Mucosa of descending colon (tissue), 3 donors: Measurements from ENCODE around the gene ICAM1. TPM values are rescaled to one million over a fixed set of nuclear protein-coding genes. Genes with fewer than 3 reads are reported as not detected.

Experiments used
- ATAC-seq: fragments of 200-7000 bp; cut with Tn5 transposase; one replicate; pipeline ENCODE4 v1.9.1; 2020; ENCODE audit warnings: mild to moderate bottlenecking, moderate library complexity
- DNase-seq, 3 donors: peaks; one replicate each; pipeline ENCODE4 v3.0.0-alpha.2; 2020
- H3K36me3 ChIP-seq: fragments of 200-600 bp; one replicate; pipeline ENCODE4 v1.8.0; 2021; ENCODE audit warnings: low read depth, mild to moderate bottlenecking
- H3K4me1 ChIP-seq: fragments of 200-600 bp; one replicate; pipeline ENCODE4 v1.8.0; 2021; ENCODE audit warnings: low read depth, mild to moderate bottlenecking
- H3K4me3 ChIP-seq: fragments of 200-600 bp; one replicate; pipeline ENCODE4 v1.8.0; 2021; ENCODE audit warnings: mild to moderate bottlenecking
- H3K9me3 ChIP-seq: fragments of 200-600 bp; one replicate; pipeline ENCODE4 v1.8.0; 2021; ENCODE audit warnings: mild to moderate bottlenecking
- intact Hi-C, 2 donors: fragments of 100-400 bp; cut with DNase I in 1 of 2; cut with micrococcal nuclease in 1 of 2; formaldehyde crosslinking; loops; one replicate each; pipeline versions ENCODE4 v1.11.0 to v1.11.1; 2022; cut with DNase I, micrococcal nuclease
- microRNA-seq: library from miRNA; unstranded; fragments of <30 nt; microRNA quantifications from one replicate; pipeline ENCODE4, GENCODE V29; 2019
- total RNA-seq, 3 donors: library from RNA; stranded (reverse); fragmentation: NEBNext Ultra II Directional in 2 of 3; extraction: Animal tissue kit (Norgen Biotek cat#: 25700) in 2 of 3; gene quantifications; one replicate each; pipeline versions ENCODE4 v1.2.1 to v1.2.4, GENCODE V29; 2021 to 2023
- TF ChIP-seq, protein P1 (sequence below): fragments of 200-600 bp; IDR thresholded peaks from one replicate; pipeline ENCODE4 v1.8.0; 2022; ENCODE audit warnings: antibody characterized with exemption, mild to moderate bottlenecking
- donor health status: DM: no; HTN: no; CAD: no; lungs with moderate emphysema.
- donor health status: DM: no; HTN: no; CAD: no.
- donor health status: DM: no; HTN: yes; CAD: no.

ICAM1 gene
- total RNA-seq, 3 donors from 2014 or later = 10.7 to 13.9 (median 13.4) TPM

GRCh38 chr19:10333758-10334587 lies 63.1 kb downstream of the ICAM1 start:
- intact Hi-C loops = no loop called here
- H3K36me3 ChIP-seq = peaks cover 3% of the 10 kb centered on the region
- TF ChIP-seq, protein P1, sequence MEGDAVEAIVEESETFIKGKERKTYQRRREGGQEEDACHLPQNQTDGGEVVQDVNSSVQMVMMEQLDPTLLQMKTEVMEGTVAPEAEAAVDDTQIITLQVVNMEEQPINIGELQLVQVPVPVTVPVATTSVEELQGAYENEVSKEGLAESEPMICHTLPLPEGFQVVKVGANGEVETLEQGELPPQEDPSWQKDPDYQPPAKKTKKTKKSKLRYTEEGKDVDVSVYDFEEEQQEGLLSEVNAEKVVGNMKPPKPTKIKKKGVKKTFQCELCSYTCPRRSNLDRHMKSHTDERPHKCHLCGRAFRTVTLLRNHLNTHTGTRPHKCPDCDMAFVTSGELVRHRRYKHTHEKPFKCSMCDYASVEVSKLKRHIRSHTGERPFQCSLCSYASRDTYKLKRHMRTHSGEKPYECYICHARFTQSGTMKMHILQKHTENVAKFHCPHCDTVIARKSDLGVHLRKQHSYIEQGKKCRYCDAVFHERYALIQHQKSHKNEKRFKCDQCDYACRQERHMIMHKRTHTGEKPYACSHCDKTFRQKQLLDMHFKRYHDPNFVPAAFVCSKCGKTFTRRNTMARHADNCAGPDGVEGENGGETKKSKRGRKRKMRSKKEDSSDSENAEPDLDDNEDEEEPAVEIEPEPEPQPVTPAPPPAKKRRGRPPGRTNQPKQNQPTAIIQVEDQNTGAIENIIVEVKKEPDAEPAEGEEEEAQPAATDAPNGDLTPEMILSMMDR = no peak
- DNase-seq (peak in 1 of 3 donors; percentile 56), ATAC-seq (peak; percentile 6)
- H3K4me3 ChIP-seq = peak overlapping the region; percentile 22
- H3K4me1 ChIP-seq = peaks cover 19% of the 10 kb centered on the region
- H3K9me3 ChIP-seq = no peaks in the 10 kb centered on the region

- H3K36me3 ChIP-seq = no peaks in the 10 kb centered on the region
- H3K9me3 ChIP-seq = no peaks in the 10 kb centered on the region
- TF ChIP-seq, protein P1 = no peak
- peak overlapping the region; percentile 22 for H3K4me3 ChIP-seq
- peak; percentile 77 for ATAC-seq
- intact Hi-C loops = no loop called here
- DNase-seq = peak; percentile 96 to 99 (median 98)
- peaks cover 19% of the 10 kb centered on the region for H3K4me1 ChIP-seq
Measured at GRCh38 chr19:10334588-10335351, 63.9 kb downstream of the ICAM1 start.

- Histone ChIP-seq H3K4me1 (peaks cover 19% of the 10 kb centered on the region), H3K4me3 (no peak overlapping the region), H3K36me3 (no peaks in the 10 kb centered on the region), H3K9me3 (no peaks in the 10 kb centered on the region)
- DNase-seq (peak in 1 of 3 donors; percentile 56), ATAC-seq (no peak)
- TF ChIP-seq, protein P1 = no peak
- intact Hi-C loops = no loop called here
Measured at GRCh38 chr19:10335352-10335985, 64.5 kb downstream of the ICAM1 start.

Small RNA genes lying within 50 kb of the gene (microRNA-seq; reads per million reads assigned to microRNA genes)
- not detected for gene MIR4322

Other genes with a start within 250 kb of the ICAM1 start
- gene SHFL, start 184.8 kb upstream of the ICAM1 start, total RNA-seq = 10 to 100 TPM; 26.9 to 41.5 (median 28.1) TPM
- 1 to 10 TPM in 1 of 3 donors, under 1 TPM in 2; 0.32 to 1.2 (median 0.87) TPM for gene ANGPTL6, start 168.4 kb upstream of the ICAM1 start, total RNA-seq
- 10 to 100 TPM; 36.4 to 42.0 (median 40.3) TPM for gene PPAN, start 164.8 kb upstream of the ICAM1 start, total RNA-seq
- gene P2RY11, start 159.4 kb upstream of the ICAM1 start, total RNA-seq = 10 to 100 TPM; 14.1 to 18.5 (median 16.9) TPM
- 100 to 1,000 TPM; 151 to 201 (median 152) TPM for gene EIF3G, start 151.2 kb upstream of the ICAM1 start, total RNA-seq
- gene DNMT1, start 76.2 kb upstream of the ICAM1 start, total RNA-seq = 10 to 100 TPM; 41.1 to 55.6 (median 55.6) TPM
- 1 to 10 TPM; 1.2 to 8.4 (median 6.5) TPM for gene S1PR2, start 39.8 kb upstream of the ICAM1 start, total RNA-seq
- gene MRPL4, start 18.9 kb upstream of the ICAM1 start, total RNA-seq = 10 to 100 TPM; 47.5 to 65.5 (median 49.6) TPM
- under 1 TPM in 2 of 3 donors, not detected in 1; 0.24 to 0.32 TPM for gene ICAM4, start 15.8 kb downstream of the ICAM1 start, total RNA-seq
- 1 to 10 TPM in 1 of 3 donors, under 1 TPM in 2; 0.69 to 1.4 (median 0.73) TPM for gene ICAM5, start 18.8 kb downstream of the ICAM1 start, total RNA-seq
- gene ZGLP1, start 38.7 kb downstream of the ICAM1 start, total RNA-seq = 1 to 10 TPM; 2.5 to 4.0 (median 3.8) TPM
- gene FDX2, start 44.9 kb downstream of the ICAM1 start, total RNA-seq = 10 to 100 TPM in 1 of 3 donors, 1 to 10 TPM in 2; 7.9 to 15.1 (median 9.7) TPM
- gene RAVER1, start 62.4 kb downstream of the ICAM1 start, total RNA-seq = 10 to 100 TPM; 42.4 to 58.1 (median 49.6) TPM
- 10 to 100 TPM; 16.0 to 31.6 (median 28.0) TPM for gene ICAM3, start 68.5 kb downstream of the ICAM1 start, total RNA-seq
- 100 to 1,000 TPM; 104 to 142 (median 123) TPM for gene TYK2, start 109.5 kb downstream of the ICAM1 start, total RNA-seq
- gene CDC37, start 132.4 kb downstream of the ICAM1 start, total RNA-seq = 100 to 1,000 TPM; 125 to 179 (median 145) TPM
- 10 to 100 TPM in 2 of 3 donors, 1 to 10 TPM in 1; 7.0 to 27.4 (median 14.7) TPM for gene PDE4A, start 149.4 kb downstream of the ICAM1 start, total RNA-seq
- gene KEAP1, start 232.2 kb downstream of the ICAM1 start, total RNA-seq = 10 to 100 TPM; 57.5 to 75.7 (median 61.0) TPM
- under 1 TPM in 2 of 3 donors, not detected in 1; 0.23 to 0.31 TPM for gene S1PR5, start 246.3 kb downstream of the ICAM1 start, total RNA-seq